GM21529 (cell line): Measurements from ENCODE around the gene ST6GAL2.

ENCODE experiments used
- ATAC-seq: cut with Tn5 transposase; IDR thresholded peaks from one replicate; pipeline ENCODE4 v1.9.1; 2021; ENCODE audit not compliant: unreplicated experiment

Gene ST6GAL2

DNA sequence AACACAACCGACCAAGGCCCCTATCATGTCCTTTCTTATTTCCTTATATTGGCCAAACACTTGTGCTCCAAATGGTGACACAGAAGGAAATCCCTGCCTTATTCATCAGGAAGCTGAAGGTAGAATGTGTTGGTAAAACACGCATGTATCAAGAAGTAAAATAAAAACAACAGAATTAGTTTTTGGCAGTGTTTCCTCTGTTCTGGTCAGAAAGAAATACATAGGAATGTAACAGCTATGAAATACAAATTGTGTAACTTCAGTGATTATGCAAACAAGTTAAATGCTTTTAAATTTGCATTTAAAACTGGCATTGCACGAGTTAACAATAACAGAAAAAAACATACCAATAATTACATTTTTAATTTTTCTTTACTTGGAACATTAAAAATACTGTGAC lies 19.3 kb downstream of the ST6GAL2 start:
- ATAC-seq, result no peak

DNA sequence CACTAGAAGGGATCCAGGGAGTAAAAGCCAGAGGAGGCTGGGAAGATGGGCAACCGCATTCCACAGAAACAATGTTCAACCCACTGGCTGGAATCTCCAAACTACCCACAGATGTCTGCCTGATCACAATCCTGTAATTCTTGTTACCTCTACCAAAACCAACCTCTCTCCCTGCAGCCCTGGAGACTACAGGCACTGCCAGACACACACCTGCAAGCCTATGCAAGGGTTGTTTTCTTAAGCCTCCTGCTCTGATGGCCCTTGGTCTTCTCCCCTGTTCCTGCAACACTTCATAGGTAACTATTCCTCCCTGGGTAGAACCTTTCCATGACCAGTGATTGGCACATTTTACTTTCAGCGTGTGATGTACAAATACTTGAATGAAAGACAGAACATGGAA lies 21.9 kb downstream of the ST6GAL2 start:
- no peak for ATAC-seq

DNA sequence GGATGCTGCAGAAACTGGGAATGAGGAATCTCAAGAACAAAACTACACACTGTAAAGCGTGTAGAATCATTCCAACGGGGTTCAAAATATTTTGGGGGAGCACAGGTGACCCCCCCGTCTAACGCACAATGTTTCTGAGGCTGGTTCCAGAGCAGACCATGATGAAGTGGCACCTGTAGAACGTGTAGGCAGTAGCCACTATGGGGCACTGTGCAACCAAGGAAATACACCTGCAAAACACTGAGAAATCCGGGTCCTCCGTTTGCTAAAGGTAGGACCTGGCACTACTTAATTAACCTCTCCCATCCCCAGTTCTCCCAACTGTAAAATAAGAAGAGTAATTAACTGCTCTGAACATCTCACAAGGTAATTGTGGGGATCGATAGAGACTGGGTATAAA lies 22.6 kb downstream of the ST6GAL2 start:
- no peak for ATAC-seq

DNA sequence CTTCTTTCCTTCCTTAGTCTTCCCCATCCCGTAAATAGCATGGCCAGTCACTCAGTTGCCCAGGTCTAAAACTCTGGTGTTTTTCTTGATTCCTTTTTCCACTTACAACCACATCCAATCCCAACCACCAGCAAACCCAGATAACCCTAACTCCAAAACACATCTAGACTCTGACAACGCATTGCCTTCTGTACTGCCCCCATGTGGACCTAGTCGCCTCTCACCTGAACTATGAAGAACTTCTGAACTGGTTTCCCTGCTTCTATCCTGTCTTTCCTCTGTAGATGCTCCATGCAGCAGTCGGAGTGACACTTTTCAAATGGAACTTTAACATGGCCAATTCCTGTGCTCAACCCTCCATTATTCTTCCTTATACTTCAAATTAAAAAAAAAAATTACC lies 26.5 kb downstream of the ST6GAL2 start:
- ATAC-seq, result no peak

DNA sequence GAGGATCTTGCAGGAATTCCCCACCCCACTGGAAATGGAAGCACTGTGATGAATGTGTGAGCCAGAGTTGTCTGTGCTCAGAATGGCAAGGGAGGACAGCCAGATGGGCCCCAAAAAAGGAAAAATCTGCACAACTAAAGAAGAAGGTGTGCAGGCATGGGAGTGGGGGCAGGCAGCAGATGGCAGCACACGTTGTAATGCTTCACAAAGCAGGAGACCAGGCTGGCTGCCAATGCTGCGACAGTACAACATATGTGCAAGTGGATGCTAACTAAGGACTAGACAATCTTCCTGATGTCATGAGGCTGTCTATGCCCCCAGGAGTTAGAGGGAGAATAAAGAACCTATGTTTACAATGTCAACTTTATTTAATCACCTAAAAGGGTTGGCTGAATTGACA lies 27.2 kb downstream of the ST6GAL2 start:
- ATAC-seq, result no peak

DNA sequence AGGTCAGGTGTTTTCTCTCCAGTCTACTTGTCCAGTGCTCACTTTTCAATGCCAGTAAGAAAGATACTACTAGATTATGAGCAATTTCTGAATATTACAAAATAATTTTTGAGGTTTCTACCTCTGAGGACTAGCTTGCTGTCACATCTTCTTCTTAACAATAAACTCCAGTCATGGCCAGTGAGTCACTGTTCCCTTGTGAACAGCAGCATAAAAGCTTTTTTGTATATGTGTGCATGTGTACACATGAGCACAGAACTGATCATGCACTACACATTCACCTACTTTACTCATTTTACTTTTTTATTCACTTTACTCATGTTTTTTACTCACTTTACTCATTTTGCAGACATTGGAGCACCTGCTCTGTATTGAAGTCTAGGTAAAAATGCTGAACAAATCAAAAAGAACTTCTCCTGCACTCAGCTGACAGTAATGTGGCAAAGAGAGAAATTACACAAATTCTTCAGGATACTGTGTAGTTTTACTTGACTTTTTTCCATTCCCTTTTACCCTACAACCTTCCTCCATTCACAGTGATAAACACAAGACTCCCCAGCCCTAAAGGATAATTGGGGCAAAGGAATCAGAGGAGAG lies 28.0 kb downstream of the ST6GAL2 start:
- no peak for ATAC-seq

DNA sequence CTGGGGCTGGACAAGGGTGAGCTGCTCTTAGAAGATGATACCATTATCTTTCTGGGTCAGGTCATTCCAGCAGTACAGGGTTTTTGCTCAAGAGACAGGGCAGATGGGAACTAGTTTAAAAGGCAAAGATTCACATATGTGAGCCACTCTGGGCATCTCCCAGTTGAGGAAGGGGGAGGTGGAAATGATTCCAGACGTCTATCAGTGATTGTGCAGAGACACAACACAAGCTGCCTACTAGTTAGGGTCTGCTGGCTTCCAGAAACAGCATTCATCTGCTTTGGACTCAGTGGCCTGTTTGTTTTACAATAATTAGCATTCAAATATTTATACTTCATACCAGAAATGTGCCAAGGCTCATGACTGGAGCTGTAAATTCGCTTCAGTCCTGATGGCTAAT lies 32.3 kb downstream of the ST6GAL2 start:
- no peak for ATAC-seq

DNA sequence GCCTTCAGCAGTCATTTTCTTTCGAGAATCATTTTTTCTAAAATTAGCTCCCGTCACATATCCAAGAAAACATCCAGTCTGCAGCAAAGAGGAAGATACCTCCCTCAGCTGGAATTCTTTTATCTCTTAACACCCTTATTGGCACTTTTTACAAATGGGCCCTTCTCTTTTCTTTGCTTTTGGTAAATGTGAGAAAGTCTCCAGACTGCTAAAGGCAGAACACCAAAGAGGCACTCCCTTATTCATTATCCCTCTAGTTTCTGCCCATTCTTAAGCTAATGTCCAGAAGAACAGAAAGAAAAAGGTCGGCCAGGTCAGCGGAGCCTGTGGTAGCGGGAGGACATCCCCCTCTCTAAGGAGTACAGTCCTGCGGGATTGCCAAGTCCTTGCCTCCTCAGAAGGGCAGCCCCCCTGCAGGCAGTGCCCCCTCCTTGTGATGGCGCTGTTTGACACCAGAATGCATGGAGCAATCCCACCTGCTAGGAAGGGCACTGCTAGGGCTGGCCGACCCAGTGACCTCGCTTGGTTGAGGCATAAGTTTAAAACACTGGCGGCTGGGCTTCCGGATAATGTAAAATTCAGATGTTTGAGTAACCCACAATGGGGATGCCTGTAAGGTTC lies 34.0 kb downstream of the ST6GAL2 start:
- no peak for ATAC-seq

DNA sequence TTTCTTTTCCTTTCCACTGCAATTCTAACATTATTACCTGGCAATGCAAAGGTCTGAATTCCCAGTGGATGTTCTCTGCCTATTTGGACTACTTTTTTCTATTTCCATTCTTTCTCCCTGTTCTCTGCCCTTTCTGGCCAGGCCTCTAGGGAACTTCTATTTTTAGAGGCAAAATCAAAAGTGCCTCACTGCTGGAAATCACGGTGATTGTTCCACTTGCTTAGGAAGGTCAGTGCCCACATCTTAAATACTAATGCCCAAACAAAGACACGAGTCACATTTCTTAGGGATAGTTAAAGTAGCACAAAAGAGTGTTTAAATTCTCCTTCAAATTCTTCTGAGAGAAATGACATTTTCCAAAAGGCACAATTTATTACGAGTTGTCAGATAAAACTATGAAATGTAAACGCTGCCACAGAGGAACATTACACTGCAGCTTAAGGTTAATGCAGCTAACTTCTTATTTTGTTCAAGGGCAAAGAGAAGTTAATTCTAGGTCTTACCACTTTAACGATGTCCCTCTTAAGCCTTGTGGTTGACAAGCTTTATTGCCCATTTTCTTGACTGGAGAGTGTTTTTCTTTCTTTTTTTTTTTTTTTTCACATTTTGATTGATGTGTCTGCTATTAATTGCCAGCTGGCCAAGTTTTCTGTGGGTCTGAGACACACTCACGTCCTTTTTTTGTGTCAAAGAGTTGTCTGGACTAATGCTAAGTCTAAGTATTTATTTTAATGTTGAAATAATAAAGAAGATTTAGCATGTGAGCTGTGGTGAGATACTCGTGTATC lies 34.7 kb downstream of the ST6GAL2 start:
- ATAC-seq, result no peak

DNA sequence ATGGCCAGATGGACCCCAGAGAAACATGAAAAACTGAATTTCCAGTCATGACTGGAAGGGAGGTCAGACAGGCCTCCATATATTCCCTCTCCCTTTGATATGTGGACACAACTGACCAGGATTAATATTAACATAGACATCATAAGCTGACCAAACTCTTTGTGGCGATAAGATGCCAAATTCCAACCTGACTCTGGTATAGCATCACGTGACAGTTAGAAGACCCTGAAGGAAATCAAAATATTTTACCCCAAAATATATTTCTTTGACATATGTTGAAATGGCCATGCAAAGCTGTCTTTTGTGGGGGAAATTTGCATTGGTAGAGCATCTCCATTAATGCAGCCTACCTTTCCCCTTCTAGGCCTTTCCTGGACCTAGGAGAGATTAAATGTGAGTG lies 36.7 kb downstream of the ST6GAL2 start:
- ATAC-seq, result no peak

DNA sequence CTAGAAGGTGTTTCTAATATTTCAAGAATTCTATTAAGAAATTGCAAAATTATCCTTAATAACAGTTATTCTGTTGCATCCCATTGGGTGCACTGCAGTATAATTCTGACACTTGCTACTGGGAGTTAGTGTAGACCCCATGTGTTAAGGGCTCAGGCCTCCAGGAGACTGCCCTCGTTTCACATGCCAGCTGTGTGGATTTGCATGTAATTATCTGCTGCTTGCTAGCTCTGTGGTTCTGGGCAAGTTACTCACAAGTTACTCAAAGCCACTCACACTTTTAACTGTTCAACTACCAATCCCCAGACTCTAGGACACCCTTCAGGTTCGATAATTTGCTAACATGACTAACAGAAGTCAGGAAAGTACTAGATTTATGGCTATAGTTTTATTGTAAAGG lies 38.6 kb downstream of the ST6GAL2 start:
- ATAC-seq, result no peak

DNA sequence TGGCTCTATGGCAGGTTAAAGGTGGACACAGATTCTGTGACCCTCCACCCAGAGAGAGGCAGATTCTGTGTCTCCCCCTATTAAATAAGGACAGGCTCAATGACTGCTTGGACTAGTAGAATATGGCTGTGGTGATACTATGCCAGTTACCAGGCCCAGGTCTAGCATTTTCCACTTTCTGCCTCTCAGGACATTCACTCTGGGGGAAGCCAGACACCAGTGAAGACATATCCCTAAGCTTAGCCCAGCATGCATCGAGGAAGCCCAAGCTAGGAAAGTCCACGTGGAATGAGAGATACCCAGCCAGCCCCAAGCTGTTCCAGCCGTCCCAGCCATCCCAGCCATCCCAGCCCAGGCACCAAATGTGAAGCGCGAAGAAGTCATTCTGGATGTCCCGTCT lies 40.3 kb downstream of the ST6GAL2 start:
- no peak for ATAC-seq

DNA sequence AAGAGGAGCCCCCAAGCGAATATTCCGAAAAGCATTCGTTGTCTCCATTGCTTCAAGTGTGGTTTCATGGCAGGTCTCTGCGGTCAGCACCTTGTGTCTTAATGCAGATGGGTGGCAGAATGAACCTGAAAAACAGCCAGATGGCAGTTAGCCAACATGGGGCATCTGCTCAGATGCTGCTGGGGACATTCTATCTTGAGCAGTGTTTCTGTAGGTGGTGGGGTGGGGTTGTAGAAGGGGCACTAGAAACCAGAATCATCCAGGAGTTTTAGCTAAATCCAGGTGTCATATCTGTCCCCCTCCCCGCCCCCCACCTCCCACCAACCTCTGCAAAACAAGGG lies 42.1 kb downstream of the ST6GAL2 start:
- ATAC-seq, result no peak

DNA sequence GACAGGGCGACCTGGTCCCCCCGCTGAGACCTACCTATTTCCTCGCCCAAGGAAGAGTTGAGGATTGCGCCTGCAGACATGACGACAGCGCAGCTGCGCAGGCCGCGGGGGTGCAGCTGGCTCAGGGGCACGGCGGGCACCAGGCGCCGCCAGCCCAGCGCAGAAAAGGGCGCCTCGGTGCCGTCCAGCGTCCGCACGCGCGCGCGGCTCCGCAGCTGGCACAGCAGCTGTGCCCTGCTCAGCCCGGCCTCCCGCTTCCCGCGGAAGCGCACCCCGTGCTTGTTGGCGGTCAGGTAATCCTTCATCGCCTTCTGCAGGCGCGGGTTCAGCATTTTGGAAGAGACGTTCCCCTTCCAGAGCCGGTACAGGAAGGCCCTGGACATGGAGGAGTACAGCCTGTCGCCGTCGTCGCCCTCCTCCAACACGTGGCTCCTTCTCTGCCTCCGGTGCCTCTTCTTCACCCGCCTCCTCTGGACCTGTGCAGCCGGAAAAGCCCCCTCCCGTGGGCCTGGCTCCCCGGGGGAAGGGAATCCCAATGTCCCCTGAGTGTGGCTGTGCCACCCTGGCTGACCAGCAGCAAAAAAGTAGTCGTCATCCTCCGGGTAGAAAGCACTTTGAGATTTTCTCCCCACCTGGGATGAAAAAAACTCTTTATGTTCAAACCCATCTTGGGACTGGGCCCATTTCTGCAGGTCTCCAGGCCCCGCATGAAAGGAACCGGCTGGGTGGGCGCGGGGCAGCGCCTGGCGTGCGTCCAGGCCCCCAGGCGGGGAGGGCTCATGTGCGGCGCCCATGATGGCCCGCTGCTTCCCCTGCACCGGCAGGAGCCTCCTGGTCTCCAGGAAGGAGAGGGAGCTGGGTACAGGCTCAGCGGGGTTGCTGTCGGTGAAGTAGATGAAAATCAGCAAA lies 42.7 kb downstream of the ST6GAL2 start:
- ATAC-seq, result no peak

DNA sequence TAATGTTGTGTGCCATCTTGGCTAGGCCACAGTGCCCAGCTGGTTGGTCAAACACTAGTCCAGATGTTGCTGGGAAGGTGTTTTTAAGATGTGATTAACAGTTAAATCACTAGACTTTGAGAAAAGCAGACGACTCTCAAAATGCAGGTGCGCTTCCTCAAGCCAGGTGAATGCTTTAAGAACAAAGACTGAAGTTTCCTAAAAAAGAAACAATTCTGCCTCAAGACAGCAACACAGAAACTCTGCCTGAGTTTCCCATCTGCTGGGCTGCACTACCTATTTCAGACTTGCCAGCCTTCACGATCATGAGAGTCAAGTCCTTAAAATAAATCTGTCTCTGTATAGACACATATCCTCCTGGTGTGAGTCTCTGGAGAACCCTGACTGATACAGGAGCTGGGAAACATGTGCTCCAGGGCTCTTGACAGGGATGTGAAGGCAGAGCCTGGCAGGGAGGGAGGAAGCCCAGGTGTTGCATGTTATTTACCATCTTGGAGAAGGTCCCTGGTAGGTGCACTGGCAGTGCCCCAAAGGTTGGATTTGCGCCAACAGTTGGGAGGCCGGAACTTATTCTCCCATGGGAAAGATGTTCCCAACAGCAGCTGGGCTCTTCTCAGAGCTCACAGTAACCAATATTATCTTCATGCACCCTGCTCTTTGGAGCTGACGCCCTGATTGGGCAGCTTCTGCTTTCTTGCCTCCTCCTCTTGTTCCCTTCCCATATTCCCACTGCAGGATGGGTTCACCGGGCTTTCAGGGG lies 43.9 kb downstream of the ST6GAL2 start:
- ATAC-seq, result no peak

DNA sequence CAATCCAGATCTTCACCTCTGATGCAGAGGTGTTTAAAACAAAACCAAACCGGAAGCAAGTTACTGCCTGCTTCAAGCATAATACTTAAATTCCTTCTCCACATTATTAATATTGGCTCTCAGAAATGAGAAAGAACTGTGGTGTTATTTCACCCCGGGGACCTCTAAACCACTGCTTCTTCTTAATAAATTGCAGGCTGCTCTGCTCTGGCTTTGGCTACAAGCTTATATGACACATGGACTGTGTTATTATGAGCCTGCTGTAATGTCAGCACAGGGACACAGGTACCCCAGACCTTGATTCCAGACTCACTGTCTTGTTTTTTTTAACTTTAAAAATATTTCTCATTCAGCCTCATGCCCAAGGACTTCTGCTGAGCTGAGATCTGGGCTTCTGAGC lies 45.1 kb downstream of the ST6GAL2 start:
- no peak for ATAC-seq

DNA sequence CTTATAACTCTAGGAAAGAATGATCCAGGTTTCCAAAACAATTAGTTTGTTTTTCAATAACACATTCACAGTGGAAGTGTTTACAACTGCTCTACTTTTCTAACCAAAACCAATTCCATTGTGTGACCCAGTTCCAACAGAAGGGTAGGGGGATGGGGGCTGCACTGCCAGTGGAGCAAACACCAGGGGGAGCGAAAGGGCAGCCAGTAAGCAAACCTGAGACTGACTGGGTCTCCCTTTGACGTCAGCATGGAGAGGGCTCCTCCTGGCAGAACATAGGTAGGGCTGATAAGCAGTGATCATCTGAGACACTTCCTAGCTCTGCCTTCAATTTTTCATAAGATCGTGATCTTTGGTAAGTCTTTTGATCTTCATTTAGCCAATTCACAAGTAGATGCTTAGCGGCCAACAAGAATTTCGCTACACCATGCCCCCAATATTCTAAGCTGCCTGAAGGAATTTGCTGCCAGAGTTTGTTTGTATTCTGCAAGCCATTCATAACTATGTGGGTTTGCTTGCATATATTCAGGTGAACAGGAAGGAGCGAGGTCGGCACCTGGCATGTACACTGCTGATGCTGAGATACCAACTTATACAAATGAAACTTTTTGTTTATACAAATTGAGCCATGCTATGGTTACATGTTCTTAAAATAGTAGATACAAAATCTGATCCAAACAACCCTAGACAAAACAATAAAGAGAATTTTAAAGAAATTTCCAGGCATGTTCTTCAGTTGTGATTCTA lies 45.9 kb downstream of the ST6GAL2 start:
- no peak for ATAC-seq

DNA sequence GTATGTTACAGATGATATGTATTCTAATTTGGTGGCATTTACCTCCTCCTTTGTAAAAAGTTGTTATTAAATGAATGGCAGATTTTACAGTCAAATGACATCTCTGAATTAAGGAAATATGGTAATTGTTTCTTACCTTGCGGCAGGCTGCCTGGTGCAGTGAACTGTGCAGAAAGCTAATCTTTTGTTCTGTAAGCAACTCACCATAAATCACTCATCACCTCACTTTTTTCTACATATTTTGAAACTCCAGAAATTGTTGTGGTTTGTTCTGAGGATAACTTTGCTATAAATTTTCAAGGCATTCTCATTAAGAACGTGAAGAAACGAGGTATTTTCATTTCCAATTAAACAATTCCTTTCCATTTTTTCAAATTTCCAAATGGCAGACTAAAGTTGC lies 52.7 kb downstream of the ST6GAL2 start:
- no peak for ATAC-seq

DNA sequence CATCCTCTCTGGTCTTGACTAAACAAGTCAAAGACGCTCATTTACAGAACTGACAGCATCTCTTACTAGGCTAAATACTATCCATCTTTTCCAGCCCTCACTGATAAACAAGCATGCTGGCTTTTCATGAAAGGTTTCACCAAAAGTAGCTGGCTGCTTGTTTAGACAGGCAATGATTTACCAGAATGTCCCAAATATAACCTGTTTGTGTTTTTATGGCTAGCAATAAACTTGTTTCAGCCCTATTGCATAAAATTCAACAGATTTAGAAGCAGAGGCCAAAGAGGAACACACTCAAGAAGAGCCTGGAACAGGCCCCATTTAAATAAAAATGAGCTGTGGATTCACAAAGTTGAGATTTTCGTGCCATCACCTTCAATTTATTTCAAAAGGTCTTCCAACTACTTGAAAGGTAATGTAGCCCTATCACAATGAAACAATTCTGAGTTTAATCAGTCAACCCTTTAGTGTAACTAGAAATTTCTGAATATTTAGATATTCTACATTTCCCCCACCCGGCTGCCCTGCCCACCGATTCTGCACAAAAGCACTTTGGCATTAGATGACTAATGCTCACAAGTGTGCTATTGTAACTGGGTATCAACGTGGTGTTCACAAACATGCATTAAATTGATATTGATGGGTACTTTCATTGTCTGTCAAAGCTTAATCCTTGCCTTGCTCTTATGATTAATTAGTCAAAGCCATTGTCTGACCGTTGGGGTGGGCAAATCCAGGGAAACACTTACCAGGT lies 54.0 kb downstream of the ST6GAL2 start:
- no peak for ATAC-seq
